ENCODE data around the gene FRG2B. TPM values are rescaled to one million over a fixed set of nuclear protein-coding genes. Genes with fewer than 3 reads are reported as not detected.
"Not testable (repeated sequence)": the region's sequence is repeated elsewhere in the genome, so short reads cannot be mapped to it uniquely, and the experiment has no call there.

FRG2B gene
- total and polyA plus RNA-seq, 12 donors, result not detected

- ATAC-seq, result no peak
- WGBS, 2 donors, result 61 to 66% methylated on average over 6 of the region's 6 CpGs
- Histone ChIP-seq H3K4me1 (no peaks in the 10 kb centered on the region), H3K9me3 (peaks cover 0 to 16% (median 0%) of the 10 kb centered on the region in 11 donors), H3K27ac (no peak overlapping the region), H3K36me3 (no peaks in the 10 kb centered on the region), H3K27me3 (peaks cover 0 to 30% (median 10%) of the 10 kb centered on the region in 7 donors), H3K4me3 (no peak overlapping the region)
- no peak for DNase-seq
- TF ChIP-seq CTCF (IDR thresholded peaks at IDR 0.05), result no peak
- intact Hi-C loops (cut with DNase I), result no loop called here
Measured at GRCh38 chr10:133613699-133614098, 12.9 kb downstream of the FRG2B start.

- H3K36me3 ChIP-seq, result no peaks in the 10 kb centered on the region
- peaks cover 0 to 56% (median 27%) of the 10 kb centered on the region in 7 donors for H3K27me3 ChIP-seq
- intact Hi-C loops (cut with DNase I), result no loop called here
- no peak overlapping the region for H3K4me3 ChIP-seq
- 49 to 51% methylated on average over 4 of the region's 4 CpGs for WGBS, 2 donors
- H3K9me3 ChIP-seq, result peaks cover 0 to 10% (median 0%) of the 10 kb centered on the region in 11 donors
- H3K4me1 ChIP-seq, result no peaks in the 10 kb centered on the region
- ATAC-seq (no peak), DNase-seq (no peak)
- H3K27ac ChIP-seq, result no peak overlapping the region
- TF ChIP-seq CTCF (IDR thresholded peaks at IDR 0.05), result no peak
Measured at GRCh38 chr10:133611079-133611478, 15.5 kb downstream of the FRG2B start.

- no peak for DNase-seq
- peak; percentile 7 to 63 (median 56) for TF ChIP-seq CTCF (IDR thresholded peaks at IDR 0.05)
- peaks cover 0 to 10% (median 0%) of the 10 kb centered on the region in 11 donors for H3K9me3 ChIP-seq
- H3K27ac ChIP-seq, result no peak overlapping the region
- peaks cover 0 to 79% (median 47%) of the 10 kb centered on the region in 7 donors for H3K27me3 ChIP-seq
- ATAC-seq, result peak in 1 of 8 donors; percentile 33
- no peaks in the 10 kb centered on the region for H3K36me3 ChIP-seq
- H3K4me1 ChIP-seq, result no peaks in the 10 kb centered on the region
- WGBS, 2 donors, result 15 to 35% methylated on average over 3 of the region's 3 CpGs
- intact Hi-C loops (cut with DNase I), result loop anchor here in 6 of 10 donors (5.0 kb wide), 4 partner anchors 172 to 297 kb away; no protein-coding TSS in a partner anchor
- no peak overlapping the region for H3K4me3 ChIP-seq
Measured at GRCh38 chr10:133608855-133609254, 17.7 kb downstream of the FRG2B start.

GRCh38 chr10:133603434-133603833 lies 23.2 kb downstream of the FRG2B start:
- H3K27ac ChIP-seq; ATAC-seq; H3K4me3 ChIP-seq; intact Hi-C loops (cut with DNase I); H3K9me3 ChIP-seq; DNase-seq; H3K4me1 ChIP-seq; H3K36me3 ChIP-seq: not testable (repeated sequence)
- peaks cover 0 to 97% (median 80%) of the 10 kb centered on the region in 7 donors for H3K27me3 ChIP-seq
- 70 to 77% methylated on average over 2 of the region's 2 CpGs for WGBS, 2 donors

GRCh38 chr10:133600657-133601056 lies 25.9 kb downstream of the FRG2B start:
- ATAC-seq, result no peak
- DNase-seq, result no peak
- TF ChIP-seq CTCF (IDR thresholded peaks at IDR 0.05), result no peak
- no peak overlapping the region for H3K27ac ChIP-seq
- H3K4me1 ChIP-seq, result no peaks in the 10 kb centered on the region
- H3K9me3 ChIP-seq, result no peaks in the 10 kb centered on the region
- H3K4me3 ChIP-seq, result no peak overlapping the region
- WGBS, 2 donors, result 44 to 51% methylated on average over 3 of the region's 3 CpGs
- intact Hi-C loops (cut with DNase I), result no loop called here
- H3K36me3 ChIP-seq, result no peaks in the 10 kb centered on the region
- H3K27me3 ChIP-seq, result peaks cover 0 to 94% (median 72%) of the 10 kb centered on the region in 7 donors

- ATAC-seq; H3K4me1 ChIP-seq; H3K9me3 ChIP-seq; H3K27ac ChIP-seq; intact Hi-C loops (cut with DNase I); DNase-seq; H3K4me3 ChIP-seq; H3K36me3 ChIP-seq: not testable (repeated sequence)
- peaks cover 0 to 86% (median 67%) of the 10 kb centered on the region in 7 donors for H3K27me3 ChIP-seq
- 55 to 67% methylated on average over 8 of the region's 8 CpGs for WGBS, 2 donors
Measured at GRCh38 chr10:133599869-133600268, 26.7 kb downstream of the FRG2B start.

All from heart right ventricle (tissue), 16 donors.